Superior temporal gyrus (tissue), 1 donor: ENCODE measurements around the gene RNF166.

Source experiments
- DNase-seq: peaks from one replicate; pipeline ENCODE4 v3.0.0-alpha.2; 2016; ENCODE audit errors: extremely low spot score

Gene RNF166

GRCh38 chr16:88706965-88707826, 988 bp upstream of the RNF166 start:
- DNase-seq: no peak

- DNase-seq: no peak
Observed at GRCh38 chr16:88705801-88706228, 393 bp downstream of the RNF166 start.

GRCh38 chr16:88705076-88705684, 1.0 kb downstream of the RNF166 start:
- no peak for DNase-seq

- DNase-seq: no peak
Observed at GRCh38 chr16:88703486-88704309, 2.5 kb downstream of the RNF166 start.

- DNase-seq: no peak
Observed at GRCh38 chr16:88702371-88703210, 3.6 kb downstream of the RNF166 start.

GRCh38 chr16:88701581-88702370, 4.4 kb downstream of the RNF166 start:
- no peak for DNase-seq

- DNase-seq: no peak
Observed at GRCh38 chr16:88700636-88701482, 5.3 kb downstream of the RNF166 start.

GRCh38 chr16:88700322-88700635, 5.9 kb downstream of the RNF166 start:
- no peak for DNase-seq

- no peak for DNase-seq
Observed at GRCh38 chr16:88699180-88699579, 7.0 kb downstream of the RNF166 start.

- no peak for DNase-seq
Observed at GRCh38 chr16:88698646-88699045, 7.6 kb downstream of the RNF166 start.

- no peak for DNase-seq
Observed at GRCh38 chr16:88697831-88698615, 8.2 kb downstream of the RNF166 start.

- no peak for DNase-seq
Observed at GRCh38 chr16:88697116-88697830, 8.9 kb downstream of the RNF166 start.

- no peak for DNase-seq
Observed at GRCh38 chr16:88696441-88696840, 9.8 kb downstream of the RNF166 start.

GRCh38 chr16:88695753-88696152, 10.5 kb downstream of the RNF166 start:
- no peak for DNase-seq

- DNase-seq: no peak
Observed at GRCh38 chr16:88695218-88695617, 11.0 kb downstream of the RNF166 start.

GRCh38 chr16:88694221-88695087, 11.8 kb downstream of the RNF166 start:
- no peak for DNase-seq

GRCh38 chr16:88693420-88694177, 12.6 kb downstream of the RNF166 start:
- DNase-seq: no peak
